Mesenteric fat pad (tissue), 1 donor: Measurements from ENCODE around the gene DUSP22. TPM values are rescaled to one million over a fixed set of nuclear protein-coding genes. Genes with fewer than 3 reads are reported as not detected.

Source experiments
- DNase-seq: peaks from one replicate; pipeline ENCODE4 v3.0.0-alpha.2; 2020; ENCODE audit warnings: low spot score
- total RNA-seq: library from RNA; stranded (reverse); fragmentation: NEBNext Ultra II Directional; extraction: Animal tissue kit (Norgen Biotek cat#: 25700); gene quantifications from one replicate; pipeline ENCODE4 v1.2.1, GENCODE V29; 2021
- donor health status: DM: yes; HTN: yes; CAD: no.

DUSP22 gene
- total RNA-seq, 1 donor from 2014 or later, result 75.0 TPM

- peak; percentile 64 for DNase-seq
Observed at GRCh38 chr6:377641-378020, 85.3 kb downstream of the DUSP22 start.

- peak; percentile 87 for DNase-seq
Observed at GRCh38 chr6:378090-378957, 86.0 kb downstream of the DUSP22 start.

GRCh38 chr6:378958-379409, 86.7 kb downstream of the DUSP22 start:
- no peak for DNase-seq

GRCh38 chr6:379410-380181, 87.3 kb downstream of the DUSP22 start:
- peak; percentile 90 for DNase-seq

- peak; percentile 87 for DNase-seq
Observed at GRCh38 chr6:380234-381218, 88.2 kb downstream of the DUSP22 start.

- DNase-seq, result no peak
Observed at GRCh38 chr6:381742-382461, 89.6 kb downstream of the DUSP22 start.

- DNase-seq, result peak; percentile 35
Observed at GRCh38 chr6:382883-383810, 90.9 kb downstream of the DUSP22 start.

- peak; percentile 37 for DNase-seq
Observed at GRCh38 chr6:383856-384255, 91.6 kb downstream of the DUSP22 start.

GRCh38 chr6:384898-385297, 92.6 kb downstream of the DUSP22 start:
- peak; percentile 43 for DNase-seq

GRCh38 chr6:385614-386013, 93.3 kb downstream of the DUSP22 start:
- peak; percentile 73 for DNase-seq

- DNase-seq, result peak; percentile 53
Observed at GRCh38 chr6:386688-387266, 94.5 kb downstream of the DUSP22 start.

GRCh38 chr6:387293-387741, 95.0 kb downstream of the DUSP22 start:
- DNase-seq, result no peak

- DNase-seq, result no peak
Observed at GRCh38 chr6:388202-388903, 96.1 kb downstream of the DUSP22 start.

GRCh38 chr6:389143-389542, 96.9 kb downstream of the DUSP22 start:
- no peak for DNase-seq

GRCh38 chr6:389622-390021, 97.3 kb downstream of the DUSP22 start:
- DNase-seq, result no peak

GRCh38 chr6:390914-391558, 98.7 kb downstream of the DUSP22 start:
- DNase-seq, result no peak

GRCh38 chr6:391559-392440, 99.5 kb downstream of the DUSP22 start, which contains the start of gene IRF4:
IRF4 (plus strand) TSS chr6:391752; CDS start chr6:393153, 1,401 bp downstream.
- DNase-seq, result no peak
